Measurements from ENCODE around the gene CTIF.

Gene CTIF

GRCh38 chr18:48570313-48570712 lies 31.5 kb downstream of the CTIF start:
- no peak overlapping the region for H3K27ac ChIP-seq
- no peak for TF ChIP-seq ZFX (IDR thresholded peaks at IDR 0.05; ENCODE audit: borderline replicate concordance)
- TF ChIP-seq, protein P1, sequence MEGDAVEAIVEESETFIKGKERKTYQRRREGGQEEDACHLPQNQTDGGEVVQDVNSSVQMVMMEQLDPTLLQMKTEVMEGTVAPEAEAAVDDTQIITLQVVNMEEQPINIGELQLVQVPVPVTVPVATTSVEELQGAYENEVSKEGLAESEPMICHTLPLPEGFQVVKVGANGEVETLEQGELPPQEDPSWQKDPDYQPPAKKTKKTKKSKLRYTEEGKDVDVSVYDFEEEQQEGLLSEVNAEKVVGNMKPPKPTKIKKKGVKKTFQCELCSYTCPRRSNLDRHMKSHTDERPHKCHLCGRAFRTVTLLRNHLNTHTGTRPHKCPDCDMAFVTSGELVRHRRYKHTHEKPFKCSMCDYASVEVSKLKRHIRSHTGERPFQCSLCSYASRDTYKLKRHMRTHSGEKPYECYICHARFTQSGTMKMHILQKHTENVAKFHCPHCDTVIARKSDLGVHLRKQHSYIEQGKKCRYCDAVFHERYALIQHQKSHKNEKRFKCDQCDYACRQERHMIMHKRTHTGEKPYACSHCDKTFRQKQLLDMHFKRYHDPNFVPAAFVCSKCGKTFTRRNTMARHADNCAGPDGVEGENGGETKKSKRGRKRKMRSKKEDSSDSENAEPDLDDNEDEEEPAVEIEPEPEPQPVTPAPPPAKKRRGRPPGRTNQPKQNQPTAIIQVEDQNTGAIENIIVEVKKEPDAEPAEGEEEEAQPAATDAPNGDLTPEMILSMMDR (IDR thresholded peaks at IDR 0.05), result no peak

DNA sequence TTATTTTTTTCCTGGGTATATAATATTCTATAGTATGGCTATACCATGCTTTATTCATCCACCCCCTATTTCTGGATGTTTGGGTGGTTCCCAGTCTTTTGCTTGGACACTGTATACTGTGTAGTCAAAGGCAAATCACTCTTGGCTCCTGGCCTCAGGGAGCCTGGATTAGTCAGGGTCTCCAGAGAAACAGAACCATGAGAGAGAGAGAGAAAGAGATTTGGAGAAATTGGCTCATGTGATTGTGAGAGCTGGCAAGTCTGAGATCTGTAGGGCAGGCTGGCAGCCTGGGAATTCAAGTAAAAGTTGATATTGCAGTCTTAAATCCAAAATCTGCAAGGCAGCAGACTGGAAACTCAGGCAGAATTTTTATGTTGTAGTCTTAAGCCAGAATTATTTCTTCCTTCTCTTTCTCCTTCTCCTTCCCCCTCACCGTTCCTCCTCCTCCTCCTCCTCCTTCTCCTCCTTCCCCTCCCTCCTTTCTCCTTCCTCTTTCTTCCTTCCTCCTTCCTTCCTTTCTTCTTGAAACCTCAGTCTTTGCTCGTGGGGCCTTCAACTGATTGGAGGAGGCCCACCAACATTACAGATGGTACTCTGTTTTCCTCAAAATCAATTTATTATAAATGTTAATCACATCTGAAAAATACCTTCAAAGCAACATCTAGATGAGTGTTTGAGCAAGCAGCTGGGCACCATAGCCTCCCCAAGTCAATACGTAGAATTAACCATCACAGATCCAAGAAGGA lies 33.0 kb downstream of the CTIF start:
- TF ChIP-seq, protein P1 (IDR thresholded peaks at IDR 0.05), result no peak
- no peak for TF ChIP-seq ZFX (IDR thresholded peaks at IDR 0.05; ENCODE audit: borderline replicate concordance)
- H3K27ac ChIP-seq, result no peak overlapping the region

DNA sequence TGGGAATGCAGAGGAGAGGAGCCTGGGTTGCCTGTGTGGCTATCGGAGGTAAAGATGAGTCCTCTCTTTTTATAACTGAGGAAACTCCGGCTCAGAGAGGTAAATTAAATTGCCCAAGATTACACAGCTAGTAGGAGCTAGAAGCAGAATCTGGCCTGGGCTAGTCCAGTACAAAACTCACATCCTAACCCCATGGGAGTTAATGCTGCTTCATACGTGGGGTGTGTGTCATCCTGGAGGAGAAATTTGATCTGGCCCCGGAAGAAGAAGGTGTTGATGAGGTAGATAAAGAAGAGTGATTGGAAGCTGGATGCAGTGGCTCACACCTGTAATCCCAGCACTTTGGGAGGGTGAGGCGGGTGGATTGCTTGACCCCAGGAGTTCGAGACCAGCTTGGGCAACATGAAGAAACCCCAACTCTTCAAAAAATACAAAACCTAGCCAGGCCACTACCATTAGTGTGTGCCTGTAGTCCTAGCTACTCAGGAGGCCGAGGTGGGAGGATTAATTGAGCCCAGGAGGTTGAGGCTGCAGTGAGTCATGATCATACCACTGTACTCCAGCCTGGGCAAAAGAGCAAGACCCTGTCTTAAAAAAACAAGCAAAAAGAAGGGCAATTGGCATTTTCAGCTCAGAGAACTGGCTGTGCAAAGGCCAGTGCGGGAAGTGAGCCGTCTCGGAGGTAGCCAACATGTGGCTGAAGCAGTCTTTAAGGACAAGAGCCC lies 33.7 kb downstream of the CTIF start:
- TF ChIP-seq, protein P1 (IDR thresholded peaks at IDR 0.05), result no peak
- H3K27ac ChIP-seq, result no peak overlapping the region

GRCh38 chr18:48573632-48574283 lies 34.9 kb downstream of the CTIF start:
- H3K27ac ChIP-seq, result no peak overlapping the region
- TF ChIP-seq, protein P1 (IDR thresholded peaks at IDR 0.05), result peak; percentile 14; the same call in 1 of the 2 replicates
- TF ChIP-seq ZFX (IDR thresholded peaks at IDR 0.05; ENCODE audit: borderline replicate concordance), result no peak

GRCh38 chr18:48574667-48575300 lies 36.0 kb downstream of the CTIF start:
- no peak for TF ChIP-seq ZFX (IDR thresholded peaks at IDR 0.05; ENCODE audit: borderline replicate concordance)
- TF ChIP-seq, protein P1 (IDR thresholded peaks at IDR 0.05), result no peak
- no peak overlapping the region for H3K27ac ChIP-seq

GRCh38 chr18:48575301-48575657 lies 36.4 kb downstream of the CTIF start:
- no peak overlapping the region for H3K27ac ChIP-seq
- no peak for TF ChIP-seq ZFX (IDR thresholded peaks at IDR 0.05; ENCODE audit: borderline replicate concordance)
- TF ChIP-seq, protein P1 (IDR thresholded peaks at IDR 0.05), result no peak

Data from 22Rv1 (cell line).